GM23248 (cell line): ENCODE data around the gene LAMA2.

Experiments used
- EZH2 ChIP-seq: fragments of 200-600 bp; sonication (generic); IDR thresholded peaks from 2 replicates; pipeline ENCODE4 v1.6.1; 2018; ENCODE audit warnings: antibody characterized with exemption, mild to moderate bottlenecking; ENCODE audit not compliant: insufficient read depth, poor library complexity, severe bottlenecking
- EZH2phosphoT487 ChIP-seq: fragments of 200-600 bp; sonication (generic); IDR thresholded peaks from 2 replicates; pipeline ENCODE4 v1.6.1; 2018; ENCODE audit warnings: antibody characterized with exemption, moderate library complexity, mild to moderate bottlenecking, low read depth; ENCODE audit not compliant: insufficient read depth

DNA sequence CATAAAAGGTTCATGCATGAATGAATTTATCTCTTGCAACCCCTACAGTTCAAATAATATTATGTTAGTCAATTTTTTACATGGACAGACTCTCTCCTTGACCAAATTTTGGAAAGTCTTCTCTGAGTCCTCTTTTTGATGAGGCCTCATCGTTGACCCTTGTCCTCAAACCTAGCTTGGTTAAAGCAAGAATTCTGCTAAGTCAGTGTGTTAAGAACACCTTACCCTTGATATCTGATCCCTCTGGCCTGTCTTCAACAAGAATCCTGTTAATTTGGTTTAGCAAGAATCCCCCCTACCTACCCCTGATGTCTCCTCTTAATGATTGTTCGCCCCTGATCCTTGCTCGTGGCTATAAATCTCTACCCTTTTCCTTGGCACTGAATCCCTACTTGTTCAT, 301.4 kb downstream of the LAMA2 start:
- TF ChIP-seq EZH2 (no peak), EZH2phosphoT487 (no peak)
